GM19193 (cell line): ENCODE data around the gene AHRR.
A peak's percentile ranks its signal among the peaks of the same experiment; 100 is the strongest.

Source experiments
- POLR2A ChIP-seq: IDR thresholded peaks from 4 replicates; pipeline ENCODE4 v1.6.1; 2011; ENCODE audit not compliant: insufficient read depth, insufficient read length; ENCODE audit errors: extremely low read depth

AHRR gene

GRCh38 chr5:378976-379742 is 57.6 kb downstream of the AHRR start:
- TF ChIP-seq POLR2A: peak; percentile 9

- no peak for TF ChIP-seq POLR2A
These were observed 59.3 kb downstream of the AHRR start for GRCh38 chr5:380701-381309.

GRCh38 chr5:383066-383465 is 61.6 kb downstream of the AHRR start:
- TF ChIP-seq POLR2A: no peak

- TF ChIP-seq POLR2A: no peak
These were observed 62.1 kb downstream of the AHRR start for GRCh38 chr5:383621-384020.

GRCh38 chr5:385321-385720 is 63.8 kb downstream of the AHRR start:
- no peak for TF ChIP-seq POLR2A

GRCh38 chr5:386432-387341 is 65.2 kb downstream of the AHRR start:
- no peak for TF ChIP-seq POLR2A

- TF ChIP-seq POLR2A: no peak
These were observed 66.2 kb downstream of the AHRR start for GRCh38 chr5:387491-388265.

- TF ChIP-seq POLR2A: no peak
These were observed 67.0 kb downstream of the AHRR start for GRCh38 chr5:388266-389196.

GRCh38 chr5:389197-389821 is 67.8 kb downstream of the AHRR start:
- no peak for TF ChIP-seq POLR2A

- TF ChIP-seq POLR2A: no peak
These were observed 68.5 kb downstream of the AHRR start for GRCh38 chr5:389891-390622.

- TF ChIP-seq POLR2A: no peak
These were observed 69.3 kb downstream of the AHRR start for GRCh38 chr5:390623-391491.
